Astrocyte of the spinal cord (primary cell): ENCODE data around the gene ZCCHC24.
"Not testable (repeated sequence)": the region's sequence is repeated elsewhere in the genome, so short reads cannot be mapped to it uniquely, and the experiment has no call there.

Experiments used
- DNase-seq: peaks from one replicate; pipeline ENCODE4 v3.0.0; 2011; ENCODE audit warnings: low read depth, low spot score
- H3K4me3 ChIP-seq: 2 replicates; pipeline ENCODE4 v1.5.1; 2011; ENCODE audit warnings: low read depth, mild to moderate bottlenecking, low read length, moderate library complexity
- CTCF ChIP-seq: IDR thresholded peaks from 2 replicates; pipeline ENCODE4 v1.5.1; 2012; ENCODE audit warnings: low read depth, mild to moderate bottlenecking, low read length, inconsistent platforms
- in situ Hi-C: cut with HindIII; loops from 2 replicates; pipeline ENCODE4 v1.10.0; 2017; ENCODE audit warnings: low sequenced_read_pairs

Gene ZCCHC24

GRCh38 chr10:79336739-79337138, 108.7 kb downstream of the ZCCHC24 start:
- H3K4me3 ChIP-seq, result no peak overlapping the region
- peak; percentile 65 for DNase-seq
- TF ChIP-seq CTCF, result no peak
- in situ Hi-C loops, result no loop called here

GRCh38 chr10:79336276-79336675, 109.1 kb downstream of the ZCCHC24 start:
- DNase-seq, result no peak
- in situ Hi-C loops, result no loop called here

GRCh38 chr10:79335470-79336235, 109.8 kb downstream of the ZCCHC24 start:
- in situ Hi-C loops, result no loop called here
- TF ChIP-seq CTCF, result no peak
- no peak overlapping the region for H3K4me3 ChIP-seq
- no peak for DNase-seq

More at GRCh38 chr10:79336276-79336675, 109.1 kb downstream of the ZCCHC24 start:
- no peak overlapping the region for H3K4me3 ChIP-seq
- TF ChIP-seq CTCF, result no peak

GRCh38 chr10:79335094-79335469, 110.3 kb downstream of the ZCCHC24 start:
- DNase-seq, result no peak
- no peak overlapping the region for H3K4me3 ChIP-seq
- no peak for TF ChIP-seq CTCF
- in situ Hi-C loops, result no loop called here

- H3K4me3 ChIP-seq, result no peak overlapping the region
- no peak for DNase-seq
- TF ChIP-seq CTCF, result no peak
- in situ Hi-C loops, result no loop called here
Observed at GRCh38 chr10:79334573-79334972, 110.9 kb downstream of the ZCCHC24 start.

- in situ Hi-C loops, result no loop called here
- H3K4me3 ChIP-seq, result no peak overlapping the region
- DNase-seq, result peak; percentile 63
- TF ChIP-seq CTCF, result no peak
Observed at GRCh38 chr10:79333513-79333912, 111.9 kb downstream of the ZCCHC24 start.

GRCh38 chr10:79332610-79333315, 112.7 kb downstream of the ZCCHC24 start:
- H3K4me3 ChIP-seq, in situ Hi-C loops, DNase-seq: not testable (repeated sequence)
